Mesothelial cell of epicardium (in vitro differentiated cells): ENCODE data around the gene NGLY1. TPM values are rescaled to one million over a fixed set of nuclear protein-coding genes. Genes with fewer than 3 reads are reported as not detected.

Experiments used
- DNase-seq, 2 experiments: peaks; one replicate each; pipeline ENCODE4 v3.0.0; 2021; ENCODE audit warnings: low spot score in 2 of 2; ENCODE audit not compliant: unreplicated experiment in 2 of 2
- H3K27ac Mint-ChIP-seq: 2 replicates; pipeline ENCODE4 v1.8.0; 2021; ENCODE audit warnings: mixed read lengths
- H3K27me3 Mint-ChIP-seq: 2 replicates; pipeline ENCODE4 v1.8.0; 2021; ENCODE audit warnings: low read depth, mixed read lengths
- H3K36me3 Mint-ChIP-seq: 2 replicates; pipeline ENCODE4 v1.8.0; 2021; ENCODE audit warnings: mixed read lengths
- H3K4me1 Mint-ChIP-seq: 2 replicates; pipeline ENCODE4 v1.8.0; 2021; ENCODE audit warnings: mixed read lengths
- H3K4me3 Mint-ChIP-seq: 2 replicates; pipeline ENCODE4 v1.8.0; 2021; ENCODE audit warnings: mild to moderate bottlenecking, moderate library complexity, mixed read lengths
- H3K9me3 Mint-ChIP-seq: 2 replicates; pipeline ENCODE4 v1.8.0; 2021; ENCODE audit warnings: mixed read lengths
- total RNA-seq: library from RNA; stranded (reverse); gene quantifications from 3 replicates; pipeline ENCODE4 v1.2.1, GENCODE V29; 2021
- TF ChIP-seq, protein P1 (sequence below): fragments of 200-600 bp; sonication (generic); IDR thresholded peaks from one replicate; pipeline ENCODE4 v1.5.0; 2021; ENCODE audit warnings: antibody characterized with exemption; ENCODE audit not compliant: unreplicated experiment

NGLY1 gene
- total RNA-seq, 1 donor from 2014 or later = 32.7 TPM

DNA sequence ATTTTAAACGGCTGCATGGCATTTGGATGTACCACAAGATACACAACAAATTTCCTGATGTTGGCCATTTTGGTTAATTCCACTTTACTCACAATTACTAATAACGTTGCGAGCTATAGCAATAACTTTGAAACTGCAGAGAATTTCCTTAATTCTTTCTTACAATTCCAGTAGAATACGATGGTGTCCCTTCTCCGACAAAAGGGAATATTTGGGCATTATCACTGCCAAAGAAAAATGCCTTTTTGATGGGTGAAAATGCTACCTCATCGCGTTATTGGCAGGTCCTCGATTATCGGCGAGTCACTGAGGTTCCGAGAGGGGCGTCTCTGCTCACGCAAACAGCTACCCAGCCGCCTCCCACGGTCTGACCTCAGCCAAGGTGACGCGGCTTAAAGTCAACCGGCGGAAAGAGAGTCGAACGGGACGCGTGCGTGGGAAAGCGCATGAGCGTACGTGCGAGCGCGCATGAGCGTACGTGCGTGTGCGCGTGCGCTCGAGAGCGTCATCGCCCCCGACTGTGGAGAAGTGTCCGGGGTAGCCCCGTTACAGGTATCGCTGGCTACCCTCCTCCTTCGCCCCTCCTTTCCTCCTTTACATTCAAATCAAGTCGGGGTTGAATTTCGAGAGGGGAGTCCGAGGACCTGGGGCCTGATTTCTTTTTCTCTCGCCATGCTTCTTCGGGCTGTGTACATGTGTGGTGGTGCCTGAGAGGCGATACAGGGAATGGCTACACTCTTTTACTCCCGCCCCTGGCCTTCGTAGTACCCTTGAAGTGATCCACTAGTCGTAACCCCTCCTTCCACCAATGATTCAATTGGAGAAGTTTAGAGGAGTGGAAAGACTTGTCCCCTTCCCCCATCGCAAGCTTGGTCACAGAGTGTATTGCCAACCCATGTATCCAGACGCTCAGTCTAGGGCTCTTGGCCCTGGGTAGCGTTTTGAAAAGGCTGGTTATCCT, 6.6 kb upstream of the NGLY1 start, which contains the start of gene OXSM:
OXSM (plus strand) TSS at position 495 of the 961 bp plus-strand sequence. CDS start 931 bp downstream, outside the sequence.
- peak within 1 kb of the TSS; percentile 96 for H3K27ac Mint-ChIP-seq
- H3K27me3 Mint-ChIP-seq = no peaks in the 10 kb centered on the region
- peaks cover 6% of the 10 kb centered on the region for H3K36me3 Mint-ChIP-seq
- peaks cover 28% of the 10 kb centered on the region for H3K4me1 Mint-ChIP-seq
- TF ChIP-seq, protein P1, sequence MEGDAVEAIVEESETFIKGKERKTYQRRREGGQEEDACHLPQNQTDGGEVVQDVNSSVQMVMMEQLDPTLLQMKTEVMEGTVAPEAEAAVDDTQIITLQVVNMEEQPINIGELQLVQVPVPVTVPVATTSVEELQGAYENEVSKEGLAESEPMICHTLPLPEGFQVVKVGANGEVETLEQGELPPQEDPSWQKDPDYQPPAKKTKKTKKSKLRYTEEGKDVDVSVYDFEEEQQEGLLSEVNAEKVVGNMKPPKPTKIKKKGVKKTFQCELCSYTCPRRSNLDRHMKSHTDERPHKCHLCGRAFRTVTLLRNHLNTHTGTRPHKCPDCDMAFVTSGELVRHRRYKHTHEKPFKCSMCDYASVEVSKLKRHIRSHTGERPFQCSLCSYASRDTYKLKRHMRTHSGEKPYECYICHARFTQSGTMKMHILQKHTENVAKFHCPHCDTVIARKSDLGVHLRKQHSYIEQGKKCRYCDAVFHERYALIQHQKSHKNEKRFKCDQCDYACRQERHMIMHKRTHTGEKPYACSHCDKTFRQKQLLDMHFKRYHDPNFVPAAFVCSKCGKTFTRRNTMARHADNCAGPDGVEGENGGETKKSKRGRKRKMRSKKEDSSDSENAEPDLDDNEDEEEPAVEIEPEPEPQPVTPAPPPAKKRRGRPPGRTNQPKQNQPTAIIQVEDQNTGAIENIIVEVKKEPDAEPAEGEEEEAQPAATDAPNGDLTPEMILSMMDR = no peak
- peak within 1 kb of the TSS; percentile 83 for H3K4me3 Mint-ChIP-seq
- H3K9me3 Mint-ChIP-seq = no peaks in the 10 kb centered on the region
- peak; percentile 61 to 79 for DNase-seq

DNA sequence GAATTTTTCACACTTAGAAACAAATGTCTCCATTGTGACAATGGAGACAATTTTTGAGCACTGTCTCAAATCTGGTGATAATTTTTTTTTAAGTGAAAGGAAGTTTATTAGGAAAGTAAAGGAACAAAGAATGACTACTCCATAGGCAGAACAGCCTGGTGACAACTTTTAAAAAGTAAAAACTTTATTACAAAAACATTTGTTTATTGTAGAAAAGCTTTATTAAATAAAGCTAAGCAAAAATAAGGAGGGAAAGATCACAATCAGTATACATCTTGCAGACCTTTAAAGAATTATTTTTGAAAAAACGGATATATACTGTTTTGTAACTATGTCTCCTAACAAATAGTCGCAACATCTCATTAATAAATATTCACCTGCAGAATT, 6.0 kb upstream of the NGLY1 start:
- H3K27ac Mint-ChIP-seq = peak overlapping the region; percentile 96
- peaks cover 2% of the 10 kb centered on the region for H3K36me3 Mint-ChIP-seq
- H3K4me1 Mint-ChIP-seq = peaks cover 34% of the 10 kb centered on the region
- no peaks in the 10 kb centered on the region for H3K27me3 Mint-ChIP-seq
- TF ChIP-seq, protein P1 = no peak
- H3K9me3 Mint-ChIP-seq = no peaks in the 10 kb centered on the region
- H3K4me3 Mint-ChIP-seq = peak overlapping the region; percentile 83
- no peak for DNase-seq

DNA sequence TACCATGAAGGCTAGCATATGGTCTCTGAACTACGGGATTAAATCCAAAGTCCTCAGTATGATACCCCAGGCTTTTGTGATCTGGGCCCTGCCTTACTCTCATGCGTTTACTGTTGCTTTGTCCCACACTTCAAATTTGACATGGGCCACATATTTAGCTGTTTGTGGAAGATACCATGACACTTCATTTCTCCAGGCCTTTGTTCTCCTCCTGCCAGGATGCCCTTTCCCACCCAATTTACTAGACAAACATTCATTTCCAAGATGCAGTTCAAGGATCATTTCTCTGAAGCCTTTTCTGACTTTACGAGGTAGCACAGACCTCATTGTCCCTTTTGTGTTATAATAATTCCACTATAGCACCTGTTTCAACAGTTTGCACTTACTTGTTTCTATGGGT, 4.4 kb upstream of the NGLY1 start:
- Mint-ChIP-seq H3K27me3 (no peaks in the 10 kb centered on the region), H3K36me3 (peaks cover 2% of the 10 kb centered on the region), H3K4me1 (peaks cover 39% of the 10 kb centered on the region), H3K4me3 (no peak overlapping the region), H3K9me3 (no peaks in the 10 kb centered on the region), H3K27ac (no peak overlapping the region)
- DNase-seq = no peak
- TF ChIP-seq, protein P1 = no peak

DNA sequence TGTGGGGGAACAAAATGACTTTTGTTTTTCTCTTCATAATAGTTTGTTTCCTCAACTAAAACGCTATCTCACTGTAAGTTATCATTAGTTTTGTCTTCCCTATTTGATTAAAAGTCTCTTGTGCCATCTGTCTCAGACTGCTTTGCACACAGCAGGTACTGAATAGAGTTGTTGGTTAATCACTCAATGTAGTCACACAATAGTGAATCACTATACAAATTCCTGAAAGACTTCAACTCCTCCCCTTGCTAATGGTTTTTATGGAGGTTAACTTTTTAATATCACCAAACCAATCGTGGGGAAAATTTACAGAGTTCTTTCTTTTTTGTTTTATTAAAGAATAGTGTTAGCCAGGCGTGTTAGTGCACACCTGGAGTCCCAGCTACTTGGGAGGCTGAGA, 2.6 kb upstream of the NGLY1 start:
- H3K27me3 Mint-ChIP-seq = no peaks in the 10 kb centered on the region
- no peak overlapping the region for H3K27ac Mint-ChIP-seq
- peaks cover 46% of the 10 kb centered on the region for H3K4me1 Mint-ChIP-seq
- no peak for DNase-seq
- peaks cover under 1% of the 10 kb centered on the region for H3K36me3 Mint-ChIP-seq
- H3K4me3 Mint-ChIP-seq = no peak overlapping the region
- TF ChIP-seq, protein P1 = no peak
- no peaks in the 10 kb centered on the region for H3K9me3 Mint-ChIP-seq

DNA sequence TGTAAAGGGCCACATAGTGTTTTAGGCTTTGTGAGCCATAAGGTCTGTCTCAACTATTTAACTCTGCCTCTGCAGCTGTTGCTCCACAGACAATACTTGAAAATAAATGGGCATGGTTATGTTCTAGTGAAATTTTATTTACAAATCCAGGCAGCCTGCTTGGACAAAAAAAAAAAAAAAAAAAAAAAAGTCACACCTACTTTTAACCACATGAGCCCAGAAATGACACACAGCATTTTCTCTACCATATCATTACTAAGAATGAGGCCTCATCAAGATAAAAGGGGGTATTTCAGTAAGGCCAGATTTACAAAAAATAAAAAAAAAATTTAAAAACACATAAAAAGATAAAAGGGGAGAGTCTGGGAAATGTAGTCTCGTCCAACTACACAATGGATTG, 1.7 kb upstream of the NGLY1 start:
- H3K9me3 Mint-ChIP-seq = no peaks in the 10 kb centered on the region
- H3K4me3 Mint-ChIP-seq = no peak overlapping the region
- TF ChIP-seq, protein P1 = no peak
- DNase-seq = no peak
- H3K27me3 Mint-ChIP-seq = no peaks in the 10 kb centered on the region
- H3K27ac Mint-ChIP-seq = no peak overlapping the region
- H3K36me3 Mint-ChIP-seq = no peaks in the 10 kb centered on the region
- H3K4me1 Mint-ChIP-seq = peaks cover 44% of the 10 kb centered on the region
